H1 (cell line): ENCODE measurements around the gene NR1H2. TPM values are rescaled to one million over a fixed set of nuclear protein-coding genes. Genes with fewer than 3 reads are reported as not detected.

Experiments
- CTBP2 ChIP-seq: IDR thresholded peaks from 2 replicates; pipeline ENCODE4 v1.7.0; 2011; ENCODE audit warnings: borderline replicate concordance, mild to moderate bottlenecking, moderate library complexity, mixed read lengths, low read length; ENCODE audit not compliant: insufficient read depth, insufficient read length
- TBP ChIP-seq: IDR thresholded peaks from 2 replicates; pipeline ENCODE4 v1.6.1; 2011; ENCODE audit warnings: low read depth, low read length, improper control_type of control experiment
- polyA plus RNA-seq, 7 experiments: library from polyadenylated mRNA; depleted of rRNA in 3 of 7; stranded (reverse) in 5 of 7; unstranded in 2 of 7; fragments of >200 nt in 5 of 7; fragments of 200-250 nt in 2 of 7; gene quantifications; 1 replicate in 5 of 7; 2 replicates in 1 of 7; 4 replicates in 1 of 7; pipeline versions ENCODE4 v1.2.1 to v1.2.3, GENCODE V29; 2011 to 2013; ENCODE audit warnings: missing spikeins in 2 of 7, mixed read lengths in 2 of 7
- total RNA-seq: library from RNA; stranded (reverse); fragmentation: NEBNext Ultra II Directional; extraction: Animal tissue kit (Norgen Biotek cat#: 25700); gene quantifications from 2 replicates; pipeline ENCODE4 v1.2.1, GENCODE V29; 2021

NR1H2 gene
- total and polyA plus RNA-seq, 2 of the 8 experiments (the other 6 are each of a cell fraction or from before 2014, with no cell fraction given): 40.3 to 47.5 TPM

GRCh38 chr19:50420808-50421207 is 44.6 kb downstream of the NR1H2 start (continued):
- no peak for TF ChIP-seq CTBP2
- no peak for TF ChIP-seq TBP
